ENCODE data around the gene GNB4. TPM values are rescaled to one million over a fixed set of nuclear protein-coding genes. Genes with fewer than 3 reads are reported as not detected.
A peak's percentile ranks its signal among the peaks of the same experiment; 100 is the strongest.

GNB4 gene
- total RNA-seq (2.1 TPM), polyA plus RNA-seq (under 1 TPM; 0.10 to 0.89 (median 0.22) TPM)

DNA sequence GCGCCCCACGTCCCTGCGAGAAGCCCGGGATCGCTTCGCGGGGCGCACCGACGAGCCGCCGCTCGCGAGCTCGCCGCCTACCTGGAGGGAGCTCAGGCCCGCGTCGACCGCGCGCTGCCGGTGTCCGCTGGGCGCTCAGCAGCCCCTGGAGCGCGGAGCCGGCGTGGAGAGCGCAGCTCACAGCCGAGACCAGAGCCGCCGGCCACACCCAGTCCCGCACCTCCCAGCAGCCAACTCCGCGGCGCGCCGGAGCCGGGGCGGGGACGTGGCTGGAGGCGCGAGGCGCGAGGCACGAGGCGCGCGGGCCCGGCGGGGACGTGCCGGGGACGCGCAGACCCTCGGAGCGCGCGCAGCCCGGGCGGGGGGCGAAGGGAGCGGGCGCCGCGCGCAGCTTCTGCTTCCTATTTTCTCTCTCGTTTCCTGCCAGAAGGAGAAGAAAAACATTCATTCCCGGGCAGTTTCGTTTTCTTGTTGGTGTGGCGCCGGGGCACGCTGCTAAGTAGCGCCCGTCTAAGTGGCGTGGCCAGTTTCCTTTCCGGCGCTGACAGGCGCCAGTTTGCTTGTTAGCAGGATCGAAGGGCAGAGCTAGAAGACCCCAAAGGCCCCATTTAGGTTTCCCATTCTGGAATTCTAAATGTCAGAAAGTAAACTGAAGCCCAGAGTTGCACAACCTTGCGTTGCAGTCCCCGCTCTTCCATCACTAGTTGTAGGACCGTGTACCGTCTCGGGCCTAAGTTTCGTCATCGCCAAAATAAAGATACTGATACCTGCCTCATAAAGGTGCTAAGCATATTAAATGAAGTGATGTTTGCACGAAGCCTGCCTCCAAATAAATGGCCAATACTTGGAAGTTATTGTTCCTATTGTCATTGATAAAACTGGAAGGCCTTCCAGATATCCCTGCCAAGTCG is at the start of gene GNB4:
GNB4 (minus strand) TSS at position 206 of the 911 bp plus-strand sequence. CDS start 25,270 bp downstream, outside the sequence.
- Mint-ChIP-seq H3K4me3 (peak within 1 kb of the TSS; percentile 81 to 93 (median 87)), H3K27me3 (peaks cover 74% of the 10 kb centered on the region), H3K9me3 (peaks cover 0 to 2% (median 0%) of the 10 kb centered on the region in 7 donors), H3K27ac (peak within 1 kb of the TSS in 1 of 3 donors; percentile 39), H3K4me1 (peaks cover 14 to 25% (median 17%) of the 10 kb centered on the region in 4 donors), H3K36me3 (no peaks in the 10 kb centered on the region)
- Histone ChIP-seq H3K9me3 (ENCODE audit: control insufficient read depth in 2 of 2, low read length in 2 of 2) (no peaks in the 10 kb centered on the region), H3K4me3 (ENCODE audit: low read depth, low read length) (peak within 1 kb of the TSS; percentile 45), H3K27me3 (ENCODE audit: control insufficient read depth, insufficient read depth, low read length) (peaks cover 38% of the 10 kb centered on the region), H3K4me1 (ENCODE audit: control insufficient read depth, insufficient read depth, low read length, poor library complexity, severe bottlenecking) (peaks cover 9% of the 10 kb centered on the region), H3K36me3 (ENCODE audit: control insufficient read depth, insufficient read depth, low read length) (no peaks in the 10 kb centered on the region), H3K27ac (ENCODE audit: insufficient read depth, low read length, poor library complexity, severe bottlenecking) (no peak within 1 kb of the TSS)
- DNase-seq = peak; percentile 2 to 71 (median 19)
- ATAC-seq (ENCODE audit: low read depth in 2 of 2) = peak; percentile 52 to 68

DNA sequence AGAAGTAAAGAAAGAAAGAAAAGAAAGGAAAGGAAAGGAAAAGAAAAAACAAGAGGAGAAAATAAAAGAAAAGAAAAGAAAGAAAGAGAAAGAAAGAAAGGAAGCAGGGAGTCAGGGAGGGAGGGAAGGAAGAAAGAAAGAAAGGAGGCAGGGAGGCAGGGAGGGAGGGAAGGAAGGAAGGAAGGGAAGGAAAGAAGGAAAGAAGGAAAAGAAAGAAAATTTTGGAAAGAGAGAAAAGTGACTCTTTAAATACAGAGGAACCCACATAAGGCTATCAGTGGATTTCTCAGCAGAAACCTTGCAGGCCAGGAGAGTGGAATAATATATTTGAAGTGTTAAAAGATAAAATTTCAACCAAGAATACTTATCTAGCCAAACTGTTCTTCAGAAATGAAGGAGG is 44.2 kb upstream of the GNB4 start:
- Histone ChIP-seq H3K4me3 (ENCODE audit: low read depth, low read length) (no peak overlapping the region), H3K27ac (ENCODE audit: insufficient read depth, low read length, poor library complexity, severe bottlenecking) (no peak overlapping the region), H3K36me3 (ENCODE audit: control insufficient read depth, insufficient read depth, low read length) (no peaks in the 10 kb centered on the region), H3K9me3 (ENCODE audit: control insufficient read depth in 2 of 2, low read length in 2 of 2) (peaks cover 32 to 37% of the 10 kb centered on the region in 2 experiments), H3K4me1 (ENCODE audit: control insufficient read depth, insufficient read depth, low read length, poor library complexity, severe bottlenecking) (no peaks in the 10 kb centered on the region), H3K27me3 (ENCODE audit: control insufficient read depth, insufficient read depth, low read length) (no peaks in the 10 kb centered on the region)
- no peaks in the 10 kb centered on the region for H3K4me1 Mint-ChIP-seq
- peak overlapping the region in 1 of 4 donors; percentile 39 for H3K4me3 Mint-ChIP-seq
- H3K9me3 Mint-ChIP-seq = peaks cover 3 to 59% (median 22%) of the 10 kb centered on the region in 7 donors
- H3K27me3 Mint-ChIP-seq = peaks cover 21% of the 10 kb centered on the region
- no peaks in the 10 kb centered on the region for H3K36me3 Mint-ChIP-seq
- ATAC-seq (ENCODE audit: low read depth in 2 of 2) = no peak
- H3K27ac Mint-ChIP-seq = no peak overlapping the region
- no peak for DNase-seq

DNA sequence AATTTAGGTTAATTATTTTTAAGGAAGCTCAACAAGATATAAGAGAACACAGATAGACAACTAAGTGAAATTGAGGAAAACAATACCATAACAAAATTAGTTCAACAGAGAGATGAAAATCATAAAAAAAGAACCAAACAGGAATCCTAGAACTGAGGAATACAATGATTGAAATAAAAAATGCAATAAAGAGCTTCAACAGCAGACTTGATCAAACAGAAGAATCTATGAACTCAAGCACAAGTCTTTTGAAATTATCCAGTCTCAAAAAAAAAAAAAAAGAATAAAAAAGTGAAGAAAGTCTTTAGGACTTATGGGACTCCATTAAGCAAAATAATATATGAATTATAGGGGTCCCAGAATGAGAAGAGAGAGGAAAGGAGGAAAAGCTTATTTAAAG is 42.0 kb upstream of the GNB4 start:
- H3K36me3 Mint-ChIP-seq = no peaks in the 10 kb centered on the region
- ATAC-seq (ENCODE audit: low read depth in 2 of 2) (no peak), DNase-seq (no peak)
- H3K9me3 Mint-ChIP-seq = peaks cover 3 to 68% (median 24%) of the 10 kb centered on the region in 7 donors
- Histone ChIP-seq H3K27ac (ENCODE audit: insufficient read depth, low read length, poor library complexity, severe bottlenecking) (no peak overlapping the region), H3K36me3 (ENCODE audit: control insufficient read depth, insufficient read depth, low read length) (no peaks in the 10 kb centered on the region), H3K4me1 (ENCODE audit: control insufficient read depth, insufficient read depth, low read length, poor library complexity, severe bottlenecking) (no peaks in the 10 kb centered on the region), H3K4me3 (ENCODE audit: low read depth, low read length) (no peak overlapping the region), H3K27me3 (ENCODE audit: control insufficient read depth, insufficient read depth, low read length) (no peaks in the 10 kb centered on the region), H3K9me3 (ENCODE audit: control insufficient read depth in 2 of 2, low read length in 2 of 2) (peaks cover 32 to 37% of the 10 kb centered on the region in 2 experiments)
- H3K27ac Mint-ChIP-seq = no peak overlapping the region
- peaks cover 17% of the 10 kb centered on the region for H3K27me3 Mint-ChIP-seq
- H3K4me3 Mint-ChIP-seq = no peak overlapping the region
- no peaks in the 10 kb centered on the region for H3K4me1 Mint-ChIP-seq

DNA sequence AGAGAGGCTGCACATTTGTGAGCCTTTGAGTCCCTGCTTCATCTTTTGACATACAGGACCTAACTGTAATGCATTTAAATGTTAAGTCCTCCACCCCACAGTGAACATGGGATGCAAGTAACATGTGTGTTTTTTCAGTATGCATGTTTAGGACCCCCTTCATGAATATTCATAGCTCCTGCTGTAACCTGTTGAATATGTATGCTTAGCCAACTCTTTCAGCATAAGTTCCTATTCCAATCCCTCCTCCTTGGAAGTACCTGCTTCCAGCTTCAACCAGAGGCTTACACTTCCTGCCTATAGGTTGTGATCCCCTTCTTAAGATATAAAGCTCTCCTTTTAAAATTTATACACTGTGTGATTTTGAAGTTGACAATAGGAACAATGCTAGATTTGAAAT is 36.9 kb upstream of the GNB4 start:
- Mint-ChIP-seq H3K4me1 (no peaks in the 10 kb centered on the region), H3K27me3 (peaks cover 9% of the 10 kb centered on the region), H3K27ac (no peak overlapping the region), H3K36me3 (no peaks in the 10 kb centered on the region), H3K9me3 (peaks cover 0 to 32% (median 10%) of the 10 kb centered on the region in 7 donors), H3K4me3 (no peak overlapping the region)
- Histone ChIP-seq H3K9me3 (ENCODE audit: control insufficient read depth in 2 of 2, low read length in 2 of 2) (peaks cover 14 to 15% of the 10 kb centered on the region in 2 experiments), H3K4me3 (ENCODE audit: low read depth, low read length) (no peak overlapping the region), H3K4me1 (ENCODE audit: control insufficient read depth, insufficient read depth, low read length, poor library complexity, severe bottlenecking) (no peaks in the 10 kb centered on the region), H3K27ac (ENCODE audit: insufficient read depth, low read length, poor library complexity, severe bottlenecking) (no peak overlapping the region), H3K27me3 (ENCODE audit: control insufficient read depth, insufficient read depth, low read length) (no peaks in the 10 kb centered on the region), H3K36me3 (ENCODE audit: control insufficient read depth, insufficient read depth, low read length) (no peaks in the 10 kb centered on the region)
- ATAC-seq (ENCODE audit: low read depth in 2 of 2) (no peak), DNase-seq (no peak)

DNA sequence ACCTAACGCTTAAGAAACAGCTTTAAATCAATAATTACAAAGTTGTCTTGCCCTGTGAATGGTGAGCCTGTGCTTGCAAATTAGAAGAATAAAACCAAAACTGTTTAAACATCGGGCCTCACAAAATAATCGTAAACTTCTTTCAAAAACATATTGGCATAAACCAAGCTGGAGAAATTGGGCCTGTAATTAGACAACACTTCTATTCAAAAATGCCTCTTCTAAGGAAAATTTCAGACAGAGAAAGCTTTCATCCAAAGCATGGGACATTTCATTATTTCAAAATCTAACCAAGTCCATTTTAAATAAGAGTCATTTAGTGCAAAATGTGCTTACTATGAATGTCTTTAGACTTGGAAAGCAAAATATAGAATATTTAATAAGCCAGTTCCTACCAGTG is 35.5 kb upstream of the GNB4 start:
- Histone ChIP-seq H3K4me1 (ENCODE audit: control insufficient read depth, insufficient read depth, low read length, poor library complexity, severe bottlenecking) (no peaks in the 10 kb centered on the region), H3K9me3 (ENCODE audit: control insufficient read depth in 2 of 2, low read length in 2 of 2) (peaks cover under 1 to 4% of the 10 kb centered on the region in 2 experiments), H3K4me3 (ENCODE audit: low read depth, low read length) (no peak overlapping the region), H3K27ac (ENCODE audit: insufficient read depth, low read length, poor library complexity, severe bottlenecking) (no peak overlapping the region), H3K27me3 (ENCODE audit: control insufficient read depth, insufficient read depth, low read length) (no peaks in the 10 kb centered on the region), H3K36me3 (ENCODE audit: control insufficient read depth, insufficient read depth, low read length) (no peaks in the 10 kb centered on the region)
- Mint-ChIP-seq H3K36me3 (no peaks in the 10 kb centered on the region), H3K9me3 (peaks cover 0 to 22% (median 5%) of the 10 kb centered on the region in 7 donors), H3K4me3 (no peak overlapping the region), H3K27me3 (peaks cover 5% of the 10 kb centered on the region), H3K27ac (no peak overlapping the region), H3K4me1 (no peaks in the 10 kb centered on the region)
- DNase-seq (no peak), ATAC-seq (ENCODE audit: low read depth in 2 of 2) (no peak)

DNA sequence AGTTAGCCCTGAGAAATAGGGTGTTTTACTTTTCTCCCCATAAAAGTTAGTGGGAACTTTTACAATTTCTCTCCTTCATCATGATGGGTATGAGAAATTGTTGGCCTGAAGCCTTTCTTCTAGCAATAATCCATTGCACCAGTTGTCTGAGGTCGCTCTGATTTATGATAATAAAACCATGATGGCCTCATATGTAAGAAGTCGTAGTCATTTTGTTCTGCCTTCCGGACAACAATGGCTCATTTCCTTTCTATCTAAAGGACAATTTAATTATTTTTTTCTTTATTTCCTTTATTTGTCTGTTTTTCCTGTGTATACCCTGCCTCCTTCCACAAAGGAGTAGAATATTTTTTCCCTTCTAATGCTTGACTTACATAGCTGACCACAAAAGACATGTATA is 31.6 kb upstream of the GNB4 start:
- no peak for ATAC-seq (ENCODE audit: low read depth in 2 of 2)

DNA sequence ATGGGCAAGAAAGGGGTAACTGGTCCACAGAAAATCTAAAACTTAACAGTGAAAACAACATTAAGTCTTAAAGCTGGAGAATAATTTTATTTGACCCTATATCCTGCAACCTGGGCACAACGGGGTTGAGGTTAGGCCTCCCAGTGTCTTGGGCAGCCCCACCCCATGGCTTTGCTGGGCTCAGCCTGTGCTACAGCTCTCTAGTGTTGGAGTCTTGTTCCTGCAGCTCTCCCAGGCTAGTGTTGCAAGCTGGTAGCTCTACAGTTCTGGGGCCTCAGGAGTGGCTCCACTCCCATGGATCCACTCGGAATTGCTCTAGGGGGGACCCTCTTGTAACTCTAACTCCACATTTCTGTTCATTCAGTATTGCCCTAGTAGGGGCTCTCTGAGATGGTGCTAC is 24.9 kb upstream of the GNB4 start:
- no peaks in the 10 kb centered on the region for H3K36me3 ChIP-seq (ENCODE audit: control insufficient read depth, insufficient read depth, low read length)
- Mint-ChIP-seq H3K4me3 (no peak overlapping the region), H3K36me3 (no peaks in the 10 kb centered on the region), H3K27me3 (peaks cover 15% of the 10 kb centered on the region), H3K4me1 (no peaks in the 10 kb centered on the region), H3K9me3 (peaks cover 0 to 3% (median 1%) of the 10 kb centered on the region in 7 donors), H3K27ac (no peak overlapping the region)
- no peak overlapping the region for H3K4me3 ChIP-seq (ENCODE audit: low read depth, low read length)
- H3K9me3 ChIP-seq (ENCODE audit: control insufficient read depth in 2 of 2, low read length in 2 of 2) = no peaks in the 10 kb centered on the region
- no peaks in the 10 kb centered on the region for H3K4me1 ChIP-seq (ENCODE audit: control insufficient read depth, insufficient read depth, low read length, poor library complexity, severe bottlenecking)
- H3K27ac ChIP-seq (ENCODE audit: insufficient read depth, low read length, poor library complexity, severe bottlenecking) = no peak overlapping the region
- DNase-seq (no peak), ATAC-seq (ENCODE audit: low read depth in 2 of 2) (no peak)
- H3K27me3 ChIP-seq (ENCODE audit: control insufficient read depth, insufficient read depth, low read length) = no peaks in the 10 kb centered on the region

More for the DNA sequence above, 31.6 kb upstream of the GNB4 start:
- H3K36me3 ChIP-seq (ENCODE audit: control insufficient read depth, insufficient read depth, low read length) = no peaks in the 10 kb centered on the region
- H3K4me1 ChIP-seq (ENCODE audit: control insufficient read depth, insufficient read depth, low read length, poor library complexity, severe bottlenecking) = no peaks in the 10 kb centered on the region
- Mint-ChIP-seq H3K27ac (no peak overlapping the region), H3K9me3 (peaks cover 0 to 3% (median 0%) of the 10 kb centered on the region in 7 donors), H3K4me3 (no peak overlapping the region), H3K36me3 (no peaks in the 10 kb centered on the region), H3K4me1 (no peaks in the 10 kb centered on the region), H3K27me3 (peaks cover 6% of the 10 kb centered on the region)
- DNase-seq = no peak
- no peaks in the 10 kb centered on the region for H3K9me3 ChIP-seq (ENCODE audit: control insufficient read depth in 2 of 2, low read length in 2 of 2)
- H3K27ac ChIP-seq (ENCODE audit: insufficient read depth, low read length, poor library complexity, severe bottlenecking) = no peak overlapping the region
- no peaks in the 10 kb centered on the region for H3K27me3 ChIP-seq (ENCODE audit: control insufficient read depth, insufficient read depth, low read length)
- no peak overlapping the region for H3K4me3 ChIP-seq (ENCODE audit: low read depth, low read length)

Measured in CD4-positive, CD25-positive, alpha-beta regulatory T cell (primary cell).